OCI-LY7 (cell line): Measurements from ENCODE around the gene PLEKHJ1. TPM values are rescaled to one million over a fixed set of nuclear protein-coding genes. Genes with fewer than 3 reads are reported as not detected.

Experiments used
- BruUV-seq: library from RNA; stranded (reverse); fragments of 400-500 nt; replicated peaks from 2 replicates; lab custom pipeline; 2021; lab: Mats Ljungman, UMichigan
- CTCF ChIA-PET: fragments of 300-600 bp; sonication (Branson Sonifier 250); formaldehyde crosslinking; loops from one replicate; lab custom pipeline; 2022; ENCODE audit warnings: antibody characterized with exemption; ENCODE audit not compliant: unreplicated experiment; lab: Charles Lee
- POLR2A ChIA-PET: fragments of 300-600 bp; sonication (Branson Sonifier 250); formaldehyde crosslinking; loops from one replicate; lab custom pipeline; 2022; ENCODE audit warnings: antibody characterized with exemption; lab: Charles Lee
- DNase-seq: peaks from one replicate; pipeline ENCODE4 v3.0.0-alpha.2; 2015; ENCODE audit warnings: low spot score
- H2AFZ ChIP-seq: fragments of 200-600 bp; sonication (generic), shearing (Covaris generic); 2 replicates; pipeline ENCODE4 v1.6.1; 2014; ENCODE audit warnings: mild to moderate bottlenecking, antibody characterized with exemption, low read length, moderate library complexity
- H3K27ac ChIP-seq: fragments of 200-600 bp; sonication (generic); 2 replicates; pipeline ENCODE4 v1.5.1; 2014; ENCODE audit warnings: mixed run types, low read depth, mild to moderate bottlenecking, moderate library complexity, low read length, inconsistent platforms; ENCODE audit not compliant: poor library complexity, severe bottlenecking
- H3K36me3 ChIP-seq: fragments of 200-600 bp; sonication (generic); 2 replicates; pipeline ENCODE4 v1.6.1; 2014; ENCODE audit warnings: mild to moderate bottlenecking, antibody characterized with exemption, low read length, moderate library complexity, mixed read lengths; ENCODE audit not compliant: insufficient read depth
- H3K4me1 ChIP-seq: fragments of 200-600 bp; sonication (generic); 2 replicates; pipeline ENCODE4 v1.5.1; 2014; ENCODE audit warnings: mild to moderate bottlenecking, low read length; ENCODE audit not compliant: insufficient read depth, poor library complexity, severe bottlenecking
- H3K4me2 ChIP-seq: fragments of 200-600 bp; sonication (generic); 2 replicates; pipeline ENCODE4 v1.6.1; 2014; ENCODE audit warnings: mild to moderate bottlenecking, low read length
- H3K4me3 ChIP-seq: fragments of 200-600 bp; sonication (generic); 2 replicates; pipeline ENCODE4 v1.5.1; 2014; ENCODE audit warnings: mild to moderate bottlenecking, low read depth, low read length; ENCODE audit not compliant: poor library complexity, severe bottlenecking
- H3K79me2 ChIP-seq: fragments of 200-600 bp; sonication (generic); 2 replicates; pipeline ENCODE4 v1.6.1; 2016; ENCODE audit warnings: low read depth, mild to moderate bottlenecking, low read length, moderate library complexity, mixed read lengths; ENCODE audit not compliant: insufficient read depth
- H3K9me2 ChIP-seq: fragments of 200-600 bp; sonication (generic); 2 replicates; pipeline ENCODE4 v1.6.1; 2016; ENCODE audit warnings: mild to moderate bottlenecking, low read length, mixed read lengths; ENCODE audit not compliant: insufficient read depth
- H3K9me3 ChIP-seq: fragments of 200-600 bp; sonication (generic); 2 replicates; pipeline ENCODE4 v1.6.1; 2014; ENCODE audit warnings: mild to moderate bottlenecking, mixed run types, low read length, mixed read lengths
- H4K20me1 ChIP-seq: fragments of 200-600 bp; sonication (generic); 2 replicates; pipeline ENCODE4 v1.6.1; 2014; ENCODE audit warnings: mild to moderate bottlenecking, antibody characterized with exemption, low read length, moderate library complexity, mixed read lengths; ENCODE audit not compliant: insufficient read depth
- EZH2phosphoT487 ChIP-seq: fragments of 200-600 bp; sonication (generic); IDR thresholded peaks from 2 replicates; pipeline ENCODE4 v1.6.1; 2018; ENCODE audit warnings: low read depth, borderline replicate concordance, mild to moderate bottlenecking, mixed run types, antibody characterized with exemption, low read length, moderate library complexity, mixed read lengths
- intact Hi-C: fragments of 100-400 bp; cut with micrococcal nuclease; formaldehyde crosslinking; loops from one replicate; pipeline ENCODE4 v1.10.0; 2022; ENCODE audit not compliant: unreplicated experiment
- microRNA-seq: library from miRNA; unstranded; fragments of <30 nt; microRNA quantifications from one replicate; pipeline ENCODE4 v1.2.0, GENCODE V29; 2022; ENCODE audit warnings: borderline replicate concordance
- small RNA-seq: library from RNA; depleted of rRNA; stranded (forward); fragments of <200 nt; gene quantifications from one replicate; pipeline ENCODE3, GENCODE V24; 2014
- total RNA-seq, 2 experiments: library from RNA; depleted of rRNA in 1 of 2; stranded (reverse); fragments of >200 nt in 1 of 2; shearing (Covaris generic) in 1 of 2; gene quantifications; 2 replicates each; pipeline ENCODE4 v1.2.3, GENCODE V29; 2014 to 2022
- TF ChIP-seq, protein P1 (sequence below): fragments of 200-600 bp; sonication (generic); conservative IDR thresholded peaks from 2 replicates; pipeline ENCODE4 v1.5.1; 2014; ENCODE audit warnings: mild to moderate bottlenecking, antibody characterized with exemption, low read length, moderate library complexity, mixed read lengths

Gene PLEKHJ1
- total RNA-seq, 2 experiments from 2014 or later: 129 to 205 TPM

GRCh38 chr19:2184422-2184975 is 51.6 kb downstream of the PLEKHJ1 start:
- Histone ChIP-seq H3K9me2 (no peaks in the 10 kb centered on the region), H3K9me3 (no peaks in the 10 kb centered on the region), H3K79me2 (peaks cover 5% of the 10 kb centered on the region; the same call in 1 of the 2 replicates), H3K27ac (no peak overlapping the region), H2AFZ (no peak overlapping the region), H3K4me3 (no peak overlapping the region), H3K4me2 (no peak overlapping the region), H3K4me1 (peaks cover 16% of the 10 kb centered on the region), H4K20me1 (no peaks in the 10 kb centered on the region), H3K36me3 (peaks cover 73% of the 10 kb centered on the region)
- no peak for DNase-seq
- intact Hi-C loops: no loop called here
- TF ChIP-seq, protein P1, sequence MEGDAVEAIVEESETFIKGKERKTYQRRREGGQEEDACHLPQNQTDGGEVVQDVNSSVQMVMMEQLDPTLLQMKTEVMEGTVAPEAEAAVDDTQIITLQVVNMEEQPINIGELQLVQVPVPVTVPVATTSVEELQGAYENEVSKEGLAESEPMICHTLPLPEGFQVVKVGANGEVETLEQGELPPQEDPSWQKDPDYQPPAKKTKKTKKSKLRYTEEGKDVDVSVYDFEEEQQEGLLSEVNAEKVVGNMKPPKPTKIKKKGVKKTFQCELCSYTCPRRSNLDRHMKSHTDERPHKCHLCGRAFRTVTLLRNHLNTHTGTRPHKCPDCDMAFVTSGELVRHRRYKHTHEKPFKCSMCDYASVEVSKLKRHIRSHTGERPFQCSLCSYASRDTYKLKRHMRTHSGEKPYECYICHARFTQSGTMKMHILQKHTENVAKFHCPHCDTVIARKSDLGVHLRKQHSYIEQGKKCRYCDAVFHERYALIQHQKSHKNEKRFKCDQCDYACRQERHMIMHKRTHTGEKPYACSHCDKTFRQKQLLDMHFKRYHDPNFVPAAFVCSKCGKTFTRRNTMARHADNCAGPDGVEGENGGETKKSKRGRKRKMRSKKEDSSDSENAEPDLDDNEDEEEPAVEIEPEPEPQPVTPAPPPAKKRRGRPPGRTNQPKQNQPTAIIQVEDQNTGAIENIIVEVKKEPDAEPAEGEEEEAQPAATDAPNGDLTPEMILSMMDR: no peak
- TF ChIP-seq EZH2phosphoT487: no peak
- no TSS peak for BruUV-seq
- ChIA-PET POLR2A (interaction anchor here (0.7 kb wide), 1 partner anchor 135 kb away, joined by 4 read pairs; no protein-coding TSS in a partner anchor), CTCF (no interaction called here)

Small RNA genes lying within 50 kb of the gene (microRNA-seq; reads per million reads assigned to microRNA genes)
- gene MIR1227 (not detected), gene MIR4321 (not detected)

Small RNA genes lying within 50 kb of the gene (small RNA-seq; reads per million reads assigned to genes)
- gene MIR1227: not detected

Other genes starting within 250 kb of the PLEKHJ1 start
- gene BTBD2, start 220.6 kb downstream of the PLEKHJ1 start, total RNA-seq (2014; rRNA removed; shearing (Covaris generic)): 41.9 and 53.9 TPM in 2 replicates
- gene BTBD2, start 220.6 kb downstream of the PLEKHJ1 start, total RNA-seq (2022): 91.6 and 109 TPM in 2 replicates
- gene MKNK2, start 185.1 kb downstream of the PLEKHJ1 start, total RNA-seq (2014; rRNA removed; shearing (Covaris generic)): 97.0 and 115 TPM in 2 replicates
- gene MKNK2, start 185.1 kb downstream of the PLEKHJ1 start, total RNA-seq (2022): 200 and 225 TPM in 2 replicates
- 41.7 and 54.6 TPM in 2 replicates for gene MOB3A, start 140.0 kb downstream of the PLEKHJ1 start, total RNA-seq (2014; rRNA removed; shearing (Covaris generic))
- 87.5 and 111 TPM in 2 replicates for gene MOB3A, start 140.0 kb downstream of the PLEKHJ1 start, total RNA-seq (2022)
- gene IZUMO4, start 139.4 kb downstream of the PLEKHJ1 start, total RNA-seq (2014; rRNA removed; shearing (Covaris generic)): 11.2 and 12.9 TPM in 2 replicates
- gene IZUMO4, start 139.4 kb downstream of the PLEKHJ1 start, total RNA-seq (2022): 6.1 and 7.3 TPM in 2 replicates
- gene AP3D1, start 84.8 kb downstream of the PLEKHJ1 start, total RNA-seq (2014; rRNA removed; shearing (Covaris generic)): 56.6 and 80.0 TPM in 2 replicates
- gene AP3D1, start 84.8 kb downstream of the PLEKHJ1 start, total RNA-seq (2022): 95.0 and 99.8 TPM in 2 replicates
- gene DOT1L, start 72.4 kb downstream of the PLEKHJ1 start, total RNA-seq (2014; rRNA removed; shearing (Covaris generic)): 19.5 and 27.7 TPM in 2 replicates
- gene DOT1L, start 72.4 kb downstream of the PLEKHJ1 start, total RNA-seq (2022): 86.0 and 88.3 TPM in 2 replicates
- 104 and 124 TPM in 2 replicates for gene SF3A2, start 495 bp upstream of the PLEKHJ1 start, total RNA-seq (2014; rRNA removed; shearing (Covaris generic))
- 206 and 207 TPM in 2 replicates for gene SF3A2, start 495 bp upstream of the PLEKHJ1 start, total RNA-seq (2022)
- 10.7 and 14.8 TPM in 2 replicates for gene AMH, start 13.0 kb upstream of the PLEKHJ1 start, total RNA-seq (2014; rRNA removed; shearing (Covaris generic))
- 45.7 and 49.7 TPM in 2 replicates for gene AMH, start 13.0 kb upstream of the PLEKHJ1 start, total RNA-seq (2022)
- gene JSRP1, start 20.1 kb upstream of the PLEKHJ1 start, total RNA-seq (2014; rRNA removed; shearing (Covaris generic)): 0.44 and 1.5 TPM in 2 replicates
- gene JSRP1, start 20.1 kb upstream of the PLEKHJ1 start, total RNA-seq (2022): 13.8 and 15.9 TPM in 2 replicates
- not detected in 2 replicates for gene PEAK3, start 45.8 kb upstream of the PLEKHJ1 start, total RNA-seq (2014; rRNA removed; shearing (Covaris generic))
- gene PEAK3, start 45.8 kb upstream of the PLEKHJ1 start, total RNA-seq (2022): 0.18 TPM in 1 of 2 replicates, not detected in the other
- gene LINGO3, start 71.8 kb upstream of the PLEKHJ1 start, total RNA-seq (2014; rRNA removed; shearing (Covaris generic)): 0.33 and 0.38 TPM in 2 replicates
- 0.13 and 0.17 TPM in 2 replicates for gene LINGO3, start 71.8 kb upstream of the PLEKHJ1 start, total RNA-seq (2022)
- gene LSM7, start 92.3 kb upstream of the PLEKHJ1 start, total RNA-seq (2014; rRNA removed; shearing (Covaris generic)): 288 and 321 TPM in 2 replicates
- gene LSM7, start 92.3 kb upstream of the PLEKHJ1 start, total RNA-seq (2022): 164 and 170 TPM in 2 replicates
- gene SPPL2B, start 92.4 kb upstream of the PLEKHJ1 start, total RNA-seq (2014; rRNA removed; shearing (Covaris generic)): 96.9 and 106 TPM in 2 replicates
- 185 and 191 TPM in 2 replicates for gene SPPL2B, start 92.4 kb upstream of the PLEKHJ1 start, total RNA-seq (2022)
- 0.44 TPM in 1 of 2 replicates, not detected in the other for gene TMPRSS9, start 123.9 kb upstream of the PLEKHJ1 start, total RNA-seq (2014; rRNA removed; shearing (Covaris generic))
- gene TMPRSS9, start 123.9 kb upstream of the PLEKHJ1 start, total RNA-seq (2022): 0.28 TPM in 1 of 2 replicates, not detected in the other
- gene TIMM13, start 191.3 kb upstream of the PLEKHJ1 start, total RNA-seq (2014; rRNA removed; shearing (Covaris generic)): 55.4 and 60.0 TPM in 2 replicates
- gene TIMM13, start 191.3 kb upstream of the PLEKHJ1 start, total RNA-seq (2022): 95.3 and 120 TPM in 2 replicates
- gene LMNB2, start 220.6 kb upstream of the PLEKHJ1 start, total RNA-seq (2014; rRNA removed; shearing (Covaris generic)): 141 and 150 TPM in 2 replicates
- 113 and 117 TPM in 2 replicates for gene LMNB2, start 220.6 kb upstream of the PLEKHJ1 start, total RNA-seq (2022)
- gene GADD45B, start 239.8 kb upstream of the PLEKHJ1 start, total RNA-seq (2014; rRNA removed; shearing (Covaris generic)): 98.4 and 102 TPM in 2 replicates
- gene GADD45B, start 239.8 kb upstream of the PLEKHJ1 start, total RNA-seq (2022): 36.5 and 40.5 TPM in 2 replicates